OCI-LY1 (cell line): Measurements from ENCODE around the gene TMEM72.

Experiments used
- H2AFZ ChIP-seq: fragments of 200-600 bp; sonication (generic), shearing (Covaris generic); 2 replicates; pipeline ENCODE4 v1.6.0; 2014; ENCODE audit warnings: antibody characterized with exemption, mild to moderate bottlenecking, low read length
- H3F3A ChIP-seq: fragments of 200-600 bp; sonication (generic), shearing (Covaris generic); 2 replicates; pipeline ENCODE4 v1.6.0; 2014; ENCODE audit warnings: mild to moderate bottlenecking, antibody characterized with exemption, low read length, moderate library complexity; ENCODE audit not compliant: insufficient read depth
- H3K27ac ChIP-seq: fragments of 200-600 bp; sonication (generic); 2 replicates; pipeline ENCODE4 v1.5.1; 2014; ENCODE audit warnings: low read length, mixed run types, mild to moderate bottlenecking, low read depth; ENCODE audit not compliant: poor library complexity, severe bottlenecking
- H3K27me3 ChIP-seq: fragments of 200-600 bp; sonication (generic); 2 replicates; pipeline ENCODE4 v1.6.0; 2014; ENCODE audit warnings: antibody characterized with exemption, mild to moderate bottlenecking, low read length, moderate library complexity; ENCODE audit not compliant: insufficient read depth
- H3K36me3 ChIP-seq: fragments of 200-600 bp; sonication (generic); 2 replicates; pipeline ENCODE4 v1.6.1; 2014; ENCODE audit warnings: mild to moderate bottlenecking, antibody characterized with exemption, low read length, moderate library complexity, mixed read lengths; ENCODE audit not compliant: insufficient read depth
- H3K4me1 ChIP-seq: fragments of 200-600 bp; sonication (generic); 2 replicates; pipeline ENCODE4 v1.5.1; 2014; ENCODE audit warnings: mild to moderate bottlenecking, low read length, moderate library complexity; ENCODE audit not compliant: insufficient read depth, severe bottlenecking
- H3K4me2 ChIP-seq: fragments of 200-600 bp; sonication (generic), shearing (Covaris generic); 2 replicates; pipeline ENCODE4 v1.6.1; 2014; ENCODE audit warnings: low read length
- H3K4me3 ChIP-seq: fragments of 200-600 bp; sonication (generic); 2 replicates; pipeline ENCODE4 v1.5.1; 2014; ENCODE audit warnings: low read length, low read depth, mild to moderate bottlenecking, mixed read lengths; ENCODE audit not compliant: poor library complexity, severe bottlenecking
- H3K79me2 ChIP-seq: fragments of 200-600 bp; shearing (Covaris generic); 2 replicates; pipeline ENCODE4 v1.6.1; 2016; ENCODE audit warnings: mixed run types, low read length, mixed read lengths; ENCODE audit not compliant: insufficient read depth
- H3K9ac ChIP-seq: fragments of 200-600 bp; sonication (generic), shearing (Covaris generic); 2 replicates; pipeline ENCODE4 v1.6.1; 2014; ENCODE audit warnings: mild to moderate bottlenecking, low read length, mixed read lengths
- H3K9me2 ChIP-seq: fragments of 200-600 bp; sonication (generic), shearing (Covaris generic); 2 replicates; pipeline ENCODE4 v1.6.1; 2014; ENCODE audit warnings: low read depth, mild to moderate bottlenecking, low read length, mixed read lengths
- H3K9me3 ChIP-seq: fragments of 200-600 bp; shearing (Covaris generic); 2 replicates; pipeline ENCODE4 v1.6.1; 2014; ENCODE audit warnings: low read length, mixed read lengths
- H4K20me1 ChIP-seq: fragments of 200-600 bp; sonication (generic), shearing (Covaris generic); 2 replicates; pipeline ENCODE4 v1.6.0; 2016; ENCODE audit warnings: mild to moderate bottlenecking, low read length; ENCODE audit not compliant: insufficient read depth
- CTCF ChIP-seq: fragments of 200-600 bp; sonication (generic), shearing (Covaris generic); IDR thresholded peaks from 2 replicates; pipeline ENCODE4 v1.5.1; 2017; ENCODE audit warnings: mild to moderate bottlenecking, antibody characterized with exemption, low read length, moderate library complexity, mixed read lengths
- EZH2 ChIP-seq: fragments of 200-600 bp; sonication (generic), shearing (Covaris generic); IDR thresholded peaks from 2 replicates; pipeline ENCODE4 v1.8.0; 2017; ENCODE audit warnings: borderline replicate concordance, mixed run types, mild to moderate bottlenecking, antibody characterized with exemption, low read length, moderate library complexity, mixed read lengths

The TMEM72 gene

GRCh38 chr10:44952779-44953231 is 41.7 kb downstream of the TMEM72 start:
- no peaks in the 10 kb centered on the region; the same call in 1 of the 2 replicates for H3K36me3 ChIP-seq
- H3K9me3 ChIP-seq: no peaks in the 10 kb centered on the region
- no peak overlapping the region for H3K4me2 ChIP-seq
- no peaks in the 10 kb centered on the region for H3F3A ChIP-seq
- no peak overlapping the region for H3K27ac ChIP-seq
- H3K27me3 ChIP-seq: no peaks in the 10 kb centered on the region
- H3K9me2 ChIP-seq: no peaks in the 10 kb centered on the region
- no peaks in the 10 kb centered on the region for H3K79me2 ChIP-seq
- H3K4me3 ChIP-seq: no peak overlapping the region
- H3K4me1 ChIP-seq: no peaks in the 10 kb centered on the region
- TF ChIP-seq CTCF (no peak), EZH2 (no peak)
- H4K20me1 ChIP-seq: no peaks in the 10 kb centered on the region
- H2AFZ ChIP-seq: no peak overlapping the region
- no peak overlapping the region for H3K9ac ChIP-seq

GRCh38 chr10:44954042-44954441 is 42.9 kb downstream of the TMEM72 start:
- Histone ChIP-seq H3K9me3 (no peaks in the 10 kb centered on the region), H3K36me3 (no peaks in the 10 kb centered on the region; the same call in 1 of the 2 replicates), H2AFZ (no peak overlapping the region), H3K79me2 (no peaks in the 10 kb centered on the region), H3K9ac (no peak overlapping the region), H3K4me2 (no peak overlapping the region), H3K4me3 (no peak overlapping the region), H3K9me2 (no peaks in the 10 kb centered on the region), H3K4me1 (peaks cover 7% of the 10 kb centered on the region), H4K20me1 (no peaks in the 10 kb centered on the region), H3F3A (no peaks in the 10 kb centered on the region), H3K27me3 (no peaks in the 10 kb centered on the region), H3K27ac (no peak overlapping the region)
- no peak for TF ChIP-seq CTCF
- no peak for TF ChIP-seq EZH2

- H3K4me2 ChIP-seq: no peak overlapping the region
- no peak overlapping the region for H3K27ac ChIP-seq
- H3K79me2 ChIP-seq: no peaks in the 10 kb centered on the region
- H3K4me1 ChIP-seq: peaks cover 11% of the 10 kb centered on the region
- no peaks in the 10 kb centered on the region; the same call in 1 of the 2 replicates for H3K36me3 ChIP-seq
- no peaks in the 10 kb centered on the region for H3K27me3 ChIP-seq
- no peak overlapping the region for H3K9ac ChIP-seq
- H2AFZ ChIP-seq: no peak overlapping the region
- no peaks in the 10 kb centered on the region for H4K20me1 ChIP-seq
- no peaks in the 10 kb centered on the region for H3F3A ChIP-seq
- TF ChIP-seq EZH2: no peak
- TF ChIP-seq CTCF: no peak
- no peaks in the 10 kb centered on the region for H3K9me3 ChIP-seq
- H3K4me3 ChIP-seq: no peak overlapping the region
- H3K9me2 ChIP-seq: no peaks in the 10 kb centered on the region
Measured at GRCh38 chr10:44954962-44955361, 43.8 kb downstream of the TMEM72 start.
